ENCODE results near the gene NCS1.
"Not testable (repeated sequence)": the region's sequence is repeated elsewhere in the genome, so short reads cannot be mapped to it uniquely, and the experiment has no call there.

The NCS1 gene

DNA sequence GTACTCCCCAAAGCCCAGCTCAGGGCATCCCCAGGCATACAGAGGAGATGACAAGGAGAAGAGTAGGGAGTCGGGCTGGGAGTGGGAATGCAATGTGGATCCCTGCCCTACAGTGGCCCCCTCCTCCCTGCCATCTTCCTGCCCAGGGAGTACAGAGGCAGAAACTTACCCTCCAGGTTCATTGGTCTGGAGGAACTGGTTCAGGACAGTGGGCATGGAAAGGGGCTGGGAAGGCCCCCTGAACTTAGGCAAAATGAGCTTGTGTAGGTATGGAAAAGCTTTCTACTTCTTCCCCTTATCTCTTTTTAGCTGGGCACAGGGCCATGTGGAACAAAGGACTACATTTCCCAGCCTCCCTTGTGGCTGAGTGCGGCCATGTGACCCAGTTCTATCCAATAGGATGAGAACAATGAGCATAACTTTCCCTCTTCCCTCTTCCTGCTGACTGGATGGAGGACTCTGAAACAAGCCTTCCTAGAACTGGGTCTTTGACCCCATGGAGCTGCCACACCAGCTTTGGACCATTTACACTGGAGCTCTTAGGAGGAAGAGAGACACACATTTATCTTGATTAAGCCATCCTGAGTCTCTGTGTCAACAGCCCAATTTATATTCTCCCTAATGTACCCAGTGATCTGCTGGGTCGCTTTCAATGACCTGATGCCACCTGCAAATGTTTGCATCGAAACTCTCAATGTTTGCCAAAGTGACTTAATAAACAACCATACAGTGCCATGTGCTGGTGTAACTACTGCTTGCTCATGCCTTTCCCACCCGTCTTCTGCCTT lies 68.4 kb downstream of the NCS1 start:
- no peak for DNase-seq (ENCODE audit: low read depth)

DNA sequence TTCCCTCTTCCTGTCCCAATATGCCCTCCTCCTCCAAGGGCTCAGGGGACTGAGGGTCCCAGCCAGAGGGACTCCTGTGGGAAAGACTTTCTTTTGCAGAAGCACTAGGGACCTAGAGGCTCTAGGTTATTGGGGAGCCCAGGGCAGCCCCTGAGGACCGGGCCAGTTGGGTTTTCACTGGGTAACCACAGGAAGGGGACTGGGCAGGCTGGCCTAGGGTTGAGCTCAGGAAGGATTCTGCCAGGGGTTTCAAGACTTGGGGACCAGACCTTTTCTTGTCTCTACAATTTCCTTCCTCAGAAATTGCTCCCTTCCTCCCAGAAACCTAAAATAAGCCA lies 69.0 kb downstream of the NCS1 start:
- DNase-seq (ENCODE audit: low read depth) = no peak

DNA sequence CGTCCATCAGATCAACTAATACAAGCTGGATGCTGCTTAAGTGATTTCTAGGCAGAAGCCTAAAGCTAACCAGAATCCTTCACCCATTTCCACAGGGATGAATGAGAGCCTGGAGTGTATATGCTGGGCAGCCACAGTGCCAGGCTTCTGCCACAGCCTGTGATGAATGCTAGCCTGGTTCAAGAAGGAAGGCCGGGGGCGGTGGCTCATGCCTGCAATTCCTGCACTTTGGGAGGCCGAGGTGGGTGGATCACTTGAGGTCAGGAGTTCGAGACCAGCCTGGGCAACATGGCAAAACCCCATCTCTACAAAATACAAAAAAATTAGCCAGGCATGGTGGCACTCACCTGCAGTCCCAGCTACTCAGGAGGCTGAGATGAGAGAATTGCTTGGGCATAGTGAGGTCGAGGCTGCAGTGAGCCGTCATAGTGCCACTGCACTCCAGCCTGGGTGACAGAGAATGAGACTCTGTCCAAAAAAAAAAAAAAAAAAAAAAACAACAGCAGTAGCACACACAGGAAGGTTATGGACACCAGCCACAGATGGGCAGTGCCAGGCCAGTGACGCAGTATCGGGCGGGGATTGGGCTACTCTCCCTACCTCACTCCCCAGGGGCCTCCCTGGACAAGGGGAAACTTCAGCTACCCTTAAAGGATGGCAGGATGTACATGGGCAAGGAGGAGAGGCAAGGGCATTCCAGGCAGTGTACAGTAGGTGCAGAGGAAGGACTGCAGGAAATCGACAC lies 70.2 kb downstream of the NCS1 start:
- DNase-seq (ENCODE audit: low read depth) = no peak

DNA sequence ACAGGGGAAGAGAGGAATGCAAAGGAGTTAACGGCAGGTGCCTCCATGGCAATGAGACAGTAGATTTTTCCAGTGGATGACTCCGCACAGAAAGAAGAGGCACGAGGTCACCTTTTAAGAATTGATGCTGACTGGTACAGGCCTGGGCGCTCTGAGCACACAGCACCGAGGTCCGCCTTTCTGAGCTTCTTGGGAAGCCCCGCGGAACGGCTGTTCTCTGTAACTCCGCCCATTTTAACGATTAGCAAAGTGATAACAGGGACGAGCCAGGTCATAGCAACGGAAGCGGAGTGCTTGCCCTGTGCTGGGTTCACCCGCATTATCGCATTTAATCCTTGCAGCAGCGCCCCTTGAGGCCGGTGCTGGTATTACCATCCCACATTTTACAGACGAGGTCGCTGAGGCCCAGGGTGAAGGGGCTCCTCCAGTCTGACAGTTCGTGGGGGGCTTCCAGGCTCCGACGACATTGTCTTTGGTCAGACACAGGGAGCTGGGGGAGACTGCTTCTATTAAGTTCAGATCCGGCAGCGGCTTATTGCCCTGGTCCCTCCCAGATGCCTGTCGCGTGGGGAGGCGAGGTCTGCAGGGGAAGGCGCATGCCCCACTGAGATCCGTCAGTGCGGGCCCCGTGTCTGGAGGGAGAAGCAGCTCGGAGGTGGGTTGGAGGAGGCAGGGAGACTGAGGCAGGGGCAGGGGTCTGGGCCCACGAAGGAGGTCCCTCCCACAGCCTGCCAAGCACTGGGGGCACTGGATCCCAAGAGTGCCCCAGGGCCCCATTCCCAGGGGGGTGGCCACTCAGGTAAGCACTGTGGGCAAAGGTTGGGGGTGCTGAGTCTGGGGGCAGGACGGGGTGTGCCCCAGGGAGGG lies 71.0 kb downstream of the NCS1 start:
- DNase-seq (ENCODE audit: low read depth) = peak; percentile 75

DNA sequence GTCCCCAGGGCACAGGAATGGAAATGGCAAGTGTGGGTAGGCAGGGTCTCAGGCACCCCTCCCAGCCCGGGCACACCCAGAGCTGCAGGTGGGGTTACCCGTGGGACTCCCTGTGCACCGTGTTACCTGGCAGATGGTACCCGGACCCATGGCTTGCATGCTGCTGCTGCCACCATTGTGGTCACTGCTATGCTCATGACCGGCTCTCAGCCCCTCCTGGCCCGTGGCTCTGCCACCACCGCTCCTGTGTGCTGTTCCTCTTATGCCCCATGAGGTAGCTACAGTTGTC lies 71.6 kb downstream of the NCS1 start:
- no peak for DNase-seq (ENCODE audit: low read depth)

DNA sequence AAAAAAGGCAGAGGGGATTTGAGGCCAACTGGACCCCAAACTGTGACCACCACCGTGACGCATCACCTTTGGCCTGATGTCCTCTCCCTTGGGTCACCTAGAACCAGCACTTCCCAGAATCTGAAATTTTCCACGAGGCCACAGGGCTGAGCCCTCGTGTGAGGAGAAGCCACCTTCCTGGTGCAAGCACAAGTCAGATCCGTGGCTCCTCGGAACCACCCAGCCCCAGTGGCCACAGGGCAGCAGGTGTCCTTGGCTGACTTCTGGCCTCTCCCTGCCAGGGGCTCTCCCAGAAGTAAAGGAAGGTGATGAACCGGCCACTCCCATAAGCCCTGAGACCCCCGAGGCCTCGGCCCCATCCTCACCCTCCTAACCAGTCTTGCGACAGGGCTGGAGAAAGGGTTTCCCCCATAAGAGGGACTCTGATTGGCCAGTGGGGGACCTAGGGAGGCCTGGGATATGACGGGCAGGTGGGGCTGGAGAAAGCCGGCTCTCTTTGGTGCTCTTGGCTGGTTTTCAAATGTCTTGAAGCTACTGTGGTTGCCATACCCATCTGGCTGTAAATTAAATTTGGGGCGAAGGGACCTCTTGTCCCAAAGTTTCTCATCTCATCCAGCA lies 72.5 kb downstream of the NCS1 start:
- DNase-seq (ENCODE audit: low read depth) = no peak

DNA sequence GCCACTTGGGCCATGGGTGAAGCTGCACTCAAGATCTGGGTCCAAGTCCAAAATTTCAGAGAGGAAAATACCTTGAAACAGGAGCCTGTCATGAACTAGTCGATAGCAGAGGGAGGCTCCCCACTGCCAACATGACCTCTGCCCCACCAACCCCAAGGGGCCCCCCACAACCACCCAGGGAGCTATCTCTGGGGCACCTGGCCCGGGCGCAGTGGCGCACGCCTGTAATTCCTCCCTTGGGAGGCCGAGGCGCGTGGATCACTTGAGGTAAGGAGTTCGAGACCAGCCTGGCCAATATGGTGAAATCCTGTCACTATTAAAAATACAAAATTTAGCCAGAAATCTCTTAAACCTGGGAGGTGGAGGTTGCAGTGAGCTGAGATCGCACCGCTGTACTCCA lies 73.3 kb downstream of the NCS1 start:
- no peak for DNase-seq (ENCODE audit: low read depth)

DNA sequence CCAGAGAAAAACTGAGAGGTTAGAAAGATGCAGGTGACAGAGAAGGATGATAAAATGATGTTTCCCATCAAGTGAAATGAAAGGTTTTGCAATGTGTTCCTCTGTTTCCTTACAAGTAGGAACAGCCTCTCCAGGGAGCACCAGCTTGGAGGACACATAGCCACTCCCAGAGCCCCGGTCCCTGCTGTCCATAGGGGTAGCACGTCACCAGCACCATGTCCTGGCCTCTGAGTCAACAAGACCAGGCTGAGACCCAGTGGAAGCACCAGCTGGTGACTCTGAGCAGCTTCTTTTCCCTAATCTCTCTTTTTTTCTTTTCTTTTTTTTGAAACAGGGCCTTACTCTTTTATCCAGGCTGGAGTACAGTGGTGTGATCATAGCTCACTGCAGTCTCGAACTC lies 73.9 kb downstream of the NCS1 start:
- DNase-seq (ENCODE audit: low read depth) = no peak

DNA sequence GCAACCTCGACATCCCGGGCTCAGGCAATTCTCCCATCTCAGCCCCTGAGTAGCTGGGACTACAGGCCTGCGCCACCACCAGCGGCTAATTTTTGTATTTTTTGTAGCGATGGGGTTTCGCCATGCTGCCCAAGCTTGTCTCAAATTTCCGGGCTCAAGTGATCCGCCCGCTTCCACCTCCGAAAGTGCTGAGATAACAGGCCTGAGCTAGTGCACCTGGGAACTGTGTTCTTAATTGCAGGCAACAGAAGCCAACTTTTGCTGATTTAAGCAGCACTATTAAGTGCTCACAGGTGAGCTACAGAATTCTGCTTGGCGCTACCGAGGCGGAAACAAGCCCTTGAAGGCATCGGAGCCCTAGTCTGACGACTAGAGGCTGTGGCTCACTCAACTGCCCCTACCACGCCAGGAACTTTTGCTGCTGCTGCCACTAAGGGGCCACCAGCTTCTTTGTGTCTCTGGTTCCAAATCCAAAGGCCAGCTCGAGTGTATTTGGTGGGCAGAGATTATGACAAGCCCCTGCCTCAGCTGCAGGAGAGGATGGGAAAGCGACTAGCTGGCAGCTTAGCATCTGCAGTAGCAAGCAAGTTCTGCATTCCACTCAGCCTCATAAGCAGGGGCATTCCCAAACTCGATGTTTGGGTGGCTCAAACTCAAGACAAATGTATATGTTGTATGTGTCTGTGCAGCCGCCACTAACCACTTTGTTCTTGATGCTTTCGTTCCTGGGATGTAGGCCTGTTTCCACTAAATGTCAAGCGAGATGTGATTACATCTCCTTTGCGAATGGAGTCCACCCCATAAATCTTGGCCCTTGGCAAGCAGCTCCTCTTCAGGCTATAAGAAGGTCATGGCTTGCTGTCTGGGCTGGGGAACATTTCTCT lies 82.8 kb downstream of the NCS1 start:
- DNase-seq (ENCODE audit: low read depth) = no peak

DNA sequence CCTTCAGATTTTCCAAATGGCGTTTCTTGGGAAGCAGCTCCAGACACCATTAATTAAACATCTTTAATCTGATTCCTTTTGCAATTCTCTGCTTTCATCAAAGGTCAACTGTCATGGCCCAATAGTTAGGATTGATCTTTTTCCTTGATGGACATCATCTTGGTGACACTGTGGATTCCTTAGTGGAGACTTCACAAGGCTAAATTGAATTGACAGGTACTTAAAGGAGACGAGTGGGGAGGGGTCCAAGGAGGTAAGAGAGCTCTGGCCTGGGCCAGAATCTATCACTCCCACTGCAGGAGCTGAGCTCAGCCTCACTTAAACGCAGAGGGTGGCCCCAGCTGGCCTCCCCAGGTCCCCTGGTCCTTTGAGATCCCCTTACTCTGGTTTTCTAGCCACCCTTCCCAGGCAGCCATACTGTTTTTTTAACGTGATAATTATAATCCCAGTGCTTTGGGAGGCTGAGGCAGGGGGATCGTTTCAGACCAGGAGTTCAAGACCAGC lies 83.5 kb downstream of the NCS1 start:
- DNase-seq (ENCODE audit: low read depth) = no peak

DNA sequence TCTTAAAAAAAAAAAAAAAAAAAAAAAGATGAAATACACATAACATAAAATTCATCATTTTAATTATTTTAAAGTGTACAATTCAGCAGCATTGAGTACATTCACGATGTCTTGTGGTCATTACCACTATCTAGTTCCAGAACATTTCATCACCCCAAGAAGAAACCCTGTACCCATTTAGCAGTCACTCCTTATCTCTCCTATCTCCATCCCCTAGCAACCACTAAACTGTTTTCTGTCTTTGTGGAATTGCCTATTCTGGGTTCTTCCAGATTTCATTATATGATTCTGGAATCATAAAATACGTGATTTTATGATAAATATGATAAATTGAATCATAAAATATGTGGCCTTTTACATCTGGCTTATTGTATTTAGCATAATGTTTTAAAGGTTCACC lies 84.4 kb downstream of the NCS1 start:
- DNase-seq (ENCODE audit: low read depth) = no peak

DNA sequence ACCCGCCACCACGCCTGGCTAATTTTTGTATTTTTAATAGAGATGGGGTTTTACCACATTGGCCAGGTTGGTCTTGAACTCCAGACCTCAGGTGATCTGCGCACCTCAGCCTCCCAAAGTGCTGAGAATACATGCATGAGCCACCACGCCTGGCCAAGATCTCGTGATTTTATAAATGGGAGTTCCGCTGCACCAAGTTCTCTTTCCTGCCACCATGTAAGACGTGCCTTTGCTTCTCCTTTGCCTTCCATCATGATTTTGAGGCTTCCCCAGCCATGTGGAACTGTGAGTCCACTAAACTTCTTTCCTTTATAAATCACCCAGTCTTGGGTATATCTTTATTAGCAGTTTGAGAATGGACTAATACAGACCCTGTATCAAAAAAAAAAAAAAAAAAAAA lies 85.9 kb downstream of the NCS1 start:
- DNase-seq (ENCODE audit: low read depth) = not testable (repeated sequence)

DNA sequence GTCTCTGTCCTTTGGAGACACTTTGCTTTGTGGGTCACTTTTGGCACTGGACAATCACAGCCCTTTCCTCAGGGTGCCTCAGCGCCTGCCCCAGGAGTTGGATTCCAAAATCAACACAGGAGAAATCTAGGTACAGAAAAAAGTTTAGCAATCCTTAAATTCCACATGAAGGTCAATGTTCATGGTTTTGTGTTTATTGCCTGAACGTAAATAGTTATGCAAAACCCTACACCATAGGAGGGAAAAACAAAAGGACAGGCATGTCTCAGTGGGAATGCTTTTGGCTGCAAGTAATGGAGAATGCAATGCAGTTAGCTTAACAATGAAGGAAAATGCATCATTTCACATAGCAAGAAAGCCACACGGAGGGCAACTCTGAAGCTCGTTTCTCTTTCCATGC lies 86.8 kb downstream of the NCS1 start:
- no peak for DNase-seq (ENCODE audit: low read depth)

DNA sequence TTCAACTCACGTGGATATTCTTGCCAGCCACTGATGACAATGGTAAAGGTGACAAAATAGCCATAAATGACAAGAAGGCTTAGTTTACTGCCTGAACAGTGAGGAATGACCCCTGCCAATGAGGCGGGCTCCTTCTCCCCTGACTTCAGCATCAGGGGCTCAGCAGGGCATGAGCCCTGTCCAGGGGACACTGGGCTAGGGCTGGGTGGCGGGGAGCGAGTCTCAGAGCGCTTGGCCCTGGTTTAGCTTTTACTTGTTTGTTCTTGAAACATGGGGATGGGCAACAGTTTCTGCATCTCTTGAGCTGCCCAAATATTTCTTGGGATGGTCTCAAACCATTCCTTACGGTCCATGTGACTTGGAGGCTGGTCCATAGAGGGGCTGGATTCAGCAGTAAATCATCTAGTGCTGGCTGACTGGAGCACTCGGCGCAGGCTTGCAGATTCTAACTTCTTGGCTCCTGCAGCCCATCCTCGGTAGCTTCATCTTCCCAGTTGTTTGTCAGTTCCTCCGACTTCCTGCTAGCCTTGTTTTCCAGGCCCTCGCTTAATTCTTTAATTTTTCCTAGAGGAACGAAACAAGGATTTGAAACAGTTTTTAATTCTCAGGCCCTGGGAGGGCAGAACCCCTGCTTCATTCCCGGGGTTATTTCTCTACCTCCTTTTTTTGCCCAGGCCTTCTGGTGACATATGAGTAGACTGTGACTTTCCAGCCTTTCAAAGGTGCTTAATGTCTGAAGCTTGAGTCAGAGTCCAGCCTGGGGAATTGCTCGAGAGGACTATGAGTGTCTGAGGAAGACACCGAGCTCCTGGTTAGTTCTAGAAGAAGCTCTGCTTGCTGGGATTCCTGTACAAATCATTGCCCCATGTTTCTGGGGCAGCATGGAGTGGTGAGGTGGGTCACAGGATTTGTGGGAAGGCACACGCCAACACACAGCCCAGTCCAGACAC lies 88.9 kb downstream of the NCS1 start:
- DNase-seq (ENCODE audit: low read depth) = no peak

DNA sequence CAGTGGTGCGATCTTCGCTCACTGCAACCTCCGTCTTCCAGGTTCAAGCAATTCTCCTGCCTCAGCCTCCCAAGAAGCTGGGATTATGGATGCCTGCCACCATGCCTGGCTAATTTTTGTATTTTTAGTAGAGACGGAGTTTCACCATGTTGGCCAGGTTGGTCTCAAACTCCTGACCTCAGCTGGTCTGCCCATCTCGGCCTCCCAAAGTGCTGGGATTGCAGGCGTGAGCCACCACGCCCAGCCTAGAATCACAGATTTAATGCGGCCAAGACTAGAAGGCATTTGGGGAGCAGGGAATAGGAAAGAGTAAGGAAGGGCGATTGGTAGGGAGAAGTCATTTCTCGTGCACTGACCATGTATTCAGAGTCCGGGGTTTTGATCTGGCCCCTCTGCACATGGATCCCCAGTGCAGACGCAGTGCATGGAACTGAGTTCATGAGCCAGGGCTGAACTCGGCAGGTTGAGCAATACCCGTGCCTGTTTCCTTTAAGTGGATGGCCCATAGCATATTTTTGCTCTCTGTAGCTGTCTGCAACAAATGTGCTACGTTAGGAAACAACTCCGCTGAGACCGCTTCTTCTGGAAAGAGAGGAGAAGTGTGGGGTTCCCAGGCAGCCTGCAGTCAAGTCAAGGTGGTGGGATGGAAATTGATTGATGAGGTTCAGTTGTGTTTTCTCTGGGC lies 90.0 kb downstream of the NCS1 start:
- DNase-seq (ENCODE audit: low read depth) = no peak

DNA sequence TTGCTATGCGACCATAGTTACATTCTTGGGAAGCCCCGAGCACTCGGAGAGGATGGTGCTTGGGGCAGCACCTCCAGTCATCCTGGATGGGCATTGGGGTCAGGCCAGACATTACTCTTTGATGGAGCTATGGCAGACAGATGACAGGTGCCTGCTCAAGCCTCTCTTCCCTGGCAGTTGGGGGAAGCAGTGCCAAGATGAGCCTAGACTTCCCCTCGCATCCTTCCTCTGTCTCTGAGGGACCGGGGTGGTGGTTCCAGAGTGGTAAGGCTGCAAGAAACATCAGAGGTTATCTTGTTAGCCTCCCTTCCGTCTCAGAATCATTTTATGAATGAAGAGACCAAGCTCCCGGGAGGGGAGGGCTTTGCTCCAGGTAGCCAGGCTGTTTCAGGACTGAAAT lies 90.6 kb downstream of the NCS1 start:
- no peak for DNase-seq (ENCODE audit: low read depth)

DNA sequence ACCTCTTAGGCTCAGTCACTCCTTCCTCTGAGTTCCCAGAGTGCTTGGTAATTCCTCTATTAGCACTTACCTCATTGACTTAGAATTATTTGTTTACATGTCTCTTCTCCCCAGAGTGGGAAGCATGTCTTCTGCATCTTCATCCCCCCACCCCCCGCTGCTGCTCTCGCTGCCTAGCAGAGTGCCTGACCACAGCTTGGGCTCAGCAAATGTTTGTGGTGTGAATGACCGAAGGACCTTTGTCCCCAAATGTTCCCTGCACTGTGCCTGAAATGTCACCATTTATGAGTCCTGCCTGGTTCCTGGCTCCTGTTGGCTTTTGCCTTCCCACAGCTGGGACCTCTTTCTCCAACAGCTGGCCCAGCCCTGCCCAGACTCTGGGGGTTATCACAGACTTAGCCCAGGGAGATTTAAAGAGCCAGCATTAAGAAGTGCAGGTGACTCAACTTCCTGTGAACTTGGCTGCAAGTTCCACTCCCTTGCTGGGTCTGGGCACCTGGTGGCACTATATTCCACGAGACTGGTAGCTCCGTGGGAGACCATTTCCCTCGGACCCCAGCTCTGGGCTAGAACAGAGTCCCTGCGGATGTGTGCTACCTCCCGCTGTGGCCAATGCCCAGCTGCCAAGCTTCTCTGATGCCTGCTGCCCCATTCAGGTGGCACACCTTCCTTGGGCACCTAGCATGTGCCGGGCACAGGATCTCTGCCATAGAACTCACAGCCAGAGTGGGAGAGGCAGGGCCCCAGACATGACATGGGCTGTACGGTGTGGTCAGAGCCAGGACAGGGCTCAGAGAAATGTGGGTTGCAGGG lies 91.6 kb downstream of the NCS1 start:
- DNase-seq (ENCODE audit: low read depth) = no peak

DNA sequence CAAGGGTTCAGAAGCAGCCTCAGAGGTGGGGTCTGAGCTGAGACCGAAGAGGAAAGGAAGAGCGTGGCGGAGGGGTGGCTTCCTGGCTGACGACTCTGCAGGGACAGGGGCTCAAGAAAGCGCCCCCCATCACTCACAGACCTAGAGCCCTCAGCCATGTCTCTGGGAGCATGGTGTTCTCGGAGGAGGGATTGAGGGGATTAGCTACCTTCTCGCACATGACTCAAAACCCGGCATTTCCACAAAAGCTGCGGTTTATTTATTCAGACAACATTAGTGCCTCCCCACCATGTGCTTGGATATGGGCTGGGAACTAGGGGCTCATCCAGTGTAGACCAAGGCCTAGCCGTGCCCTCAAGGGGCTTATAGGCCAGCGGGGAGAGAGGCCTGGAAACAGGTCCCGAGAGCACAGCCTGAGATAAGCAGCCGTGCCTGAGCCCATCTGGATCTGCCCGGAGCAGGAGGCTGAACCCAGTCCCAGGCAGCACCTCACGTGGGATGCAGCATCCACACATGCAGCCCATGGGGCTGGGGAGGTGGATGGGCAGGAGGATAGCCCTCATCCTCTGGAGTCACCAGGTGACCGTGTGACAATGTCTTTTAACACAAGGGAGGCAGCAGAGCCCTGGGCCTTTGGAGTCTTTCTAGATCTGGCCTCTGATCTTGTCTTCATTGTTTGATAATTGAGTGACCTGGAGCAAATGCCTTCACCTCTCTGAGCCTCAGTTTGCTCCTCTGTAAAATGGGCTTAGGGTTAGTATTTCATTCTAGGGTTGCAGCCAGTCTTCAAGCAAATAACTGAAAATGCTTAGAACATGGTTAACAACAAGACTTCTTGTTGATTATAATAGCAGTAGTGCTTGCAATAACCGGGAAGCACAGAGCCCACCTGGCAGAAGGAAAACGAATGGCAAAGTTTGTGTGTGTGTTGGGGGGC lies 92.5 kb downstream of the NCS1 start:
- no peak for DNase-seq (ENCODE audit: low read depth)
